GM12865 (cell line): Measurements from ENCODE around the gene ULK2.

ENCODE experiments used
- DNase-seq: peaks from one replicate; pipeline ENCODE4 v3.0.0; 2010; ENCODE audit warnings: low read depth
- H3K4me3 ChIP-seq: 2 replicates; pipeline ENCODE4 v1.5.1; 2011; ENCODE audit warnings: mild to moderate bottlenecking, low read depth, low read length, control low read depth
- CTCF ChIP-seq: IDR thresholded peaks from 2 replicates; pipeline ENCODE4 v1.5.1; 2011; ENCODE audit warnings: low read length, control low read depth, low read depth, inconsistent platforms; ENCODE audit not compliant: insufficient read depth; ENCODE audit errors: missing control alignments

The ULK2 gene

GRCh38 chr17:19746517-19746916 lies 121.2 kb downstream of the ULK2 start:
- H3K4me3 ChIP-seq, result no peak overlapping the region
- no peak for TF ChIP-seq CTCF
- no peak for DNase-seq

- peak; percentile 91 for TF ChIP-seq CTCF
- DNase-seq, result peak; percentile 87
- 0 out of 2 replicates have a peak overlapping the region, but pooled peaks have one; percentile 31 for H3K4me3 ChIP-seq
Measured at GRCh38 chr17:19744922-19745757, 122.6 kb downstream of the ULK2 start.

DNA sequence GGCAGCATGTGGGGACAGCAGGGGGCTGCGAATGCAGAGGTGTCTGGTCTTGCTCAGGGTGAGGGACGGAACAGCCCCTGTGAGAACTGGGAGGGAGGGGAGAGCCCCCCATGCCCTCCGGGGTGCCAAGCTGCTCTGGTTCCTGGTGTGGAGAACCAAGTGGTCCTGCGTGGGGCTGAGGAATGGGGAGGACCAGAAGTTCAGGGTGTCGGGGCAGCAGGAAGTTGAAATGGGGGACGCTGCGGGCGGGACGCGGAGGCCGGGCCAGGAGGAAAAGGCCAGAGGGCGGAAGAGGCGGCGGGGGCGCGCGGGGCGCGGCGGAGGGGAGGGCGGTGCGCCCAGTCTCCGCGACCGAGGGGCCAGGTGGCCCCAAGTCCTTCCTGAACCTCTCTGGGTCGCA lies 123.2 kb downstream of the ULK2 start:
- TF ChIP-seq CTCF, result no peak
- peak overlapping the region; percentile 31 for H3K4me3 ChIP-seq
- peak; percentile 25 for DNase-seq

- no peak overlapping the region for H3K4me3 ChIP-seq
- no peak for DNase-seq
- TF ChIP-seq CTCF, result no peak
Measured at GRCh38 chr17:19743101-19744100, 124.3 kb downstream of the ULK2 start.

GRCh38 chr17:19742495-19742894 lies 125.2 kb downstream of the ULK2 start:
- no peak for DNase-seq
- no peak for TF ChIP-seq CTCF
- H3K4me3 ChIP-seq, result no peak overlapping the region

GRCh38 chr17:19741832-19742457 lies 125.8 kb downstream of the ULK2 start:
- no peak for DNase-seq
- H3K4me3 ChIP-seq, result no peak overlapping the region
- TF ChIP-seq CTCF, result no peak
